ENCODE results near the gene PVALB.

PVALB gene

DNA sequence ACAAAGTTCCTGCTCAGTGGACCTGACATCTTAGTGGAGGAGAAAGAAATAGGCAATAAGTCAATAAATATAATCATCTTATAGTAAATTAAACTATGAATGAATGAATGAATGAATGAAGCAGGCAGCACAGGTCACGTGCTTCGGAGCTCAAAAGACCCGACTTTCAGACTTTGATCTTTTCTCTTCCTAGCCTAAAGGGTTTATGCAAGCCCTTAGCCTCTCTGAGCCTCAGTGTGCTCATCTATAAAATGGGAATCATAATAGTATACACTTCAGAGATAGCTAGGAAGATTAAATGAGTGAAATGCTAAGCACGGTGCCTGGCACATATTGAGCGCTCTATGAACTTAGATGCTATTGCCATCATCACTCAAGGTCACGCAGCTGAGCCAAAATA is 7.5 kb downstream of the PVALB start:
- DNase-seq, result no peak

- no peak for DNase-seq
Measured at GRCh38 chr22:36808721-36809344, 8.0 kb downstream of the PVALB start.

DNA sequence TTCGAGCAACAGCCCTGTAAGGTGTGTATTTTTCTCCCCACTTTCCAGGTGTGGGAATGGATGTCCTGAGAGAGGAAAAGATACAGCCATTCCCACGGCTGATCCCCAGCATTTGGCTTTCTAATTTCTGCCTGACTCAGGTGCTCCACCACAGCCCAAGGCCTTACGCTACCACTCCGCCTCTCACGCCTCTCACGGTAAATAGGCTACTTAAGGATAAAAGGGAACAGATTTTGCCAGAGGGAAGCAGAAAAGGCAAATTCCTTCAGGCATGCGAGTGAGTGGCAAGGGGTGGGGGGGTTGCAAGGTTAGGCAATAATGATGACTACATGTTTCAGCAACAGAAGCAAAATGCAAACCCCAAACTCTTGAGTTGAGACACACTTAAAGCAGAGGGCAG is 9.2 kb downstream of the PVALB start:
- DNase-seq, result no peak

GRCh38 chr22:36806835-36807234 is 10.0 kb downstream of the PVALB start:
- no peak for DNase-seq

DNA sequence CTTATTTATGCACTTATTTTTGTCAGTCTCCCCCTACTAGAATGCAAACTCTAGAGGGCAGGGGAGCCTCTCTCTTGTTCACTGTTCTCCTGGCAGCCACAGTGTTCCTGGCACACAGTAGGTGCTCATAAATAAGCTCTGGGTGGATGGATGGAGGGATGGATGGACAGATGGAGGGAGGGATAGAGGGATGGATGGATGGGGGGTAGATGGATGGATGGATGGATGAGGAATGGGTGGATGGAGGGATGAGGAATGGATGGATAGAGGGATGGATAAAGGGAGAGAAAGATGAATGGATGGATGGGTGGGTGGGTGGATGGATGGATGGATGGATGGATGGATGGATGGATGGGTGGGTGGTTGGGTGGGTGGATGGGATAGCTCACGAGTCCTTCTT is 13.5 kb downstream of the PVALB start:
- no peak for DNase-seq

GRCh38 chr22:36798674-36799066 is 18.2 kb downstream of the PVALB start:
- no peak for DNase-seq

DNA sequence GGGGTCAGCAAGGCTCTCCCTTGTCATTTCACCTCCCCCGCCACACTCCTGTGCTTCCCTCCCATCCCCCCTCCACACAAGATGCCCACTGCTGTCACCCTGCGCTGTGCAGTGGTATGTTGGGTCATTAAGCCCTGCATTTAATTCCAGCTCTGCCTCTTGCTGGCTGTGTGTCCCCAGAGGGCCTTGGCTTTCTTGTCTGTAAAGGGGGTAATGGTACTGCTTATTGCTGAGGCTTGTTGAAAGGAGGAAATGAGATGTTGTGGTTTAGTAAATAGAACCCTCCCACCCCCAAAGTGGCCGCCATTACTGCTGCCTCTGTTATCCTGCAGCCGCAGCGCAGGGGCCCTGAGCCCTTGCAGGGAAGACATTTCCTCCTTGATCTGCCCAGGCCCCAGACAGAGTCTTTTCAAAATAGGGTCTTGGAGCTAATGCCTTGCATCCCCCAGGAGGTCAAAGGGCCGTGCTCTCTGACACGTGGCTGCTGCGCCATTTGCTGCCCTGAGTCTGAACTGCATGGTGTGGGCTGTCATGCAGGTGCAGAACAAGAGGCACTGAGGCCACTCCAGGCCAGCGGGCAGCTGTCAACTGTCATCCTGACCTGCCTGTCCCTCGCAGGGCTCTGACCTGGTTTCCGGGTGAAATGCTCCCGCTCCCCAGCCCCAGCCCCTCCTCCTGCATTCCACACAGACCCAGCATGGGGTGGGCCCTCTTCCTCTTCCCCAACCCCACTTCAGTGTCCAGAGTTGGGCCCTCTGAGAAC is 18.7 kb downstream of the PVALB start:
- DNase-seq, result peak; percentile 70

GRCh38 chr22:36797374-36797773 is 19.5 kb downstream of the PVALB start:
- DNase-seq, result peak; percentile 57

GRCh38 chr22:36796552-36797175 is 20.2 kb downstream of the PVALB start:
- peak; percentile 38 for DNase-seq

DNA sequence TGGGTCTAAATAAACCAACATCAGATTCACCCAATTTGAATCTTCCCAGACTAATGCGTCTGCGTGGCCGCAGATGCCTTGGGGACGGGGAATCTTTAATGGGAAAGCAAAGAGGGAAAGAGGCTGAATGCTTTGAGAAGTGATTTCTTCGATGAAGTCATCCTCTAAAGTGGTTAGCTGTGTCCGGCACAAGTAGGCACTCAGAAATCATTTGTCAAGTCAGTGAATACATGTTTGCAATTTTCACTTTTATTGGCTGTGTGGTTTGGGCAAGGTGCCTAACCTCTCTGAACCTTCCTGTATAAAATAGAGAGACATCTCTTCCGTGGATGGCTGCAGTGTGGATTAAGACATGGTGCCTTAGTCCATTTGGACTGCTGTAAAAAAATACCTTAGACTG is 21.2 kb downstream of the PVALB start:
- DNase-seq, result no peak

DNA sequence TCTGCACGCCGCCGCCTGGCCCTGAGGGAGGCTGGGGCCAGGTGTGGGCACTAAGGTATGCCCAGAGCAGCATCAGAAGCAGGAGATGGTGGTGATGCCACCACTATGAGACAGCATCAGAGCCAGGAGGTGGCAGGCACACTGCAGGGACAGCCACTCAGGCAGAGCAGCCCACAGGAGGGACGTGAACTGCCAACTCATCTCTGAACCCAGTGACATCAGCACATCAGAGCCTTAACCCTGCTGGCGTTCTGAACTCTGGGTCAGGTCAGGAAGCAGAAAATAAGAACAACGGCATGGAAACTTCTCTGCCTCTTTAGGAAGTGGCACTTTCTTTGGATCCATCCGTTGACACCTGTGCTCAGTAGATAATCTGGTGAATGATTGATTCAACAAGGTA is 26.2 kb downstream of the PVALB start:
- DNase-seq, result no peak

- no peak for DNase-seq
Measured at GRCh38 chr22:36787204-36787988, 29.4 kb downstream of the PVALB start.

- no peak for DNase-seq
Measured at GRCh38 chr22:36783743-36784142, 33.1 kb downstream of the PVALB start.

DNA sequence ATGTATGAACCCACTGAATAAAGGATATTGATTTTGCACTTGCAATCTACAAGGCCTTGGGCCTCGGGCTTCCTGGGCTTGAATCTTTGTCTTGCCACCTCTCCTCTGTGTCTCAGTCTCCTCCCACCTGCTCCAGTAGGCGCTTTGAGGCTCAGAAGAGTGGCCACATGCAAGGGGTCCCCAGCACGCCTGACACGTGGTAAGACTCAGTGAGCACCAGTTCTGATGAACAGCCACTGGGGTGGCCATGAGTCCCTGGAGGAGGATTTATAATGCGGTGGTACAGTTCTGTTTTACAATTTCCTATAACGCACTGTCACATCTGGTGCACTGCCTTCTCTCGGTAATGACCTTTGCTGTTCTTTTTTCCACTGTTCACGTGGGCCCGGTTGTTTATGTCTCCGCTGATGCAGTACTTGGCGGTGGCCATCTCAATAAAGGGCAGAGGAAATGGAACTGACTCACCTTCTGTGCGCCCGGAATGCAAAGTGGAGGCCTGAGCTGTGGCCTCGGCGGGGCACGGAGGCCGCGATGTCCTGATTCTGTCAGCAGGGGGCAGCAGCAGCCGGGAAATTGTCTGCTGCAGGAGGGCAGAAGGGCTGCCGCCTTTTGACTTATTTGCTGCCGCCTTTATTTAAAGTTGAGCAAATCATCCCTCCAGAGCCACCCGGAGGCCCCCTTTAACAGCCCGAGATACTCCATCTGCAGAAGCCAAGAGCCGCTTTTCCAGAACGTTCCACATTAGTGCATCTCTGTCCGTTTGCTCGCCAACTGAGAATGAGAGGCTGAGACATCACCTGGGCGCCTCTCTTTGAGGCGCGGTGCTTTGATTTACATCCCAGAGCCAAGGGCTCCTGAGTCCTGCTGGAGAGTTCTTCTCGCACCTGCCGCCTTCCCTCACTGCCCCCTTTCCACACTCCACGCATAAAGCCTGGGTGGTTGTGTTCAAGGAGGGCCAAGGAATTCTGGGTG is 34.9 kb downstream of the PVALB start:
- peak; percentile 90 for DNase-seq

DNA sequence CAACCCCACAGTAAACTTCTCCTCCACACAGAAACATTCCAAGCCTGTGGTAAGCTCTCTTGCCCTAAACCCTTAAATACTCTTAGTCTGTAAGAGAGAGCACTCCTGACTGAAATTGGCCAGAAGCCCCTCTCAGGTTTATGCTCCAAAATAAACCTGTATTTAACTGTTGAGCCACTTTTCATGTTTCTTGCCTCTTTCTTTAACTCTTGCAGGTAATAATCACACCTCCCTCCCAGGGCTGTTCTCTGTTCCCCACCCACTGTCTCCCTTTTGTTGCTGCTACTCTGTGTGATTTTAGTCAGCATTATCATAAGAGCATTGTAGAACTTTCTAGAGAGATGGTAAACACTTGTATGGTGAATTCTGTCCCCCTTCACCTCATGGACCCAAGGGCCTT is 38.8 kb downstream of the PVALB start:
- no peak for DNase-seq

DNA sequence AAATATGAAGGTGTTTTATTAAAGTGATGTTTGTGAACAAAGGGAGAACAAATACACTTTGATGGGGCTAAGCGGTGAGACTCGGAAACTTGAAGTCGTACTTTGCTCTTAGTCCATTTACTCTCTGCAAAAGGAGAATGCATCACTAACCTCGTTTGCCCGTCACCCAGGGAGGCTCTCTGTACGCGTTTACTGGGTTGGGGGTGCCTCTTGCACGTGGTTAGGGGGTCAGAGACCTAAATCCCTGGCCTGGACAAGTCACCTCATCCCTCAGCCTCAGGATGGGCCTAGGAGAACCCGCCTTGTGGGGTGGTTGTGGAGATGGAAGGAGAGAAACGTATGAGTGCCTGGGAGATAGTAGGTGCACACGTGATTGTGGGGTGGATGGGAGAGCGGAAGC is 40.1 kb downstream of the PVALB start:
- DNase-seq, result no peak

DNA sequence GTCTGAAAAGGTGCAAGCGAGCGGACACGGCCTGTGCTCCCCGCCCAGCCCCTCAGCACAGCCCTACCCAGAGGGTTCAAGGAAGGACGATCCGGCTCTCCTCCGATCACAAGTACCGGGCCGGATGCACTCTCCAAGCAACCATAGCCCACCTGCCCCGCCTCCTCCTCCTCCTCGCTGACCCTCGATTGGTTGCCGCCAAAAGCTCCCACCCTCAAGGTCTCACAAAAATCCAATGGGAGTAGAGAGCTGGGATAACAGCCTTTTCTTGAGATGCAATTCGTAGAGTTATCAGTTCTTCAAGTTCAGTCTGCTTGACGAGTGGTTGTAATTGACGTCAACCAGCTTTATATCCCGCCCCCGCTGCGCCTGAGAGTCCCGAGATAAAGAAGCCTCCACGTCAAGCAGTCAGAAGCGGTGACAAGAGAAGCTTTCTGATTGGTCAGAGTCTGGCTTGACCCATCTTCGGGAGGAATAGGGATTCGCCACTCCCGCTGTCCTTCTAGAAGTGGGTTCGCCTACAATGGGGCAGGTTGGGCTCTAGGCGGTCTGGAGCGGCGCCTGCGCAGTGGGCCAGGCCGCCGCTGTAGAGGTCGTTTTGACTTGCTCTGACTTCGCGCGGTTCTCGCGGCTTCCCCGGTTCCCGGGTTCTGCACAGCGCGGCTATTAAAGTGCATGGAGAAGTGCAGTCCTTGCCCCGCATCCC is 40.7 kb downstream of the PVALB start, which contains the start of gene IFT27:
Gene IFT27 (minus strand): TSS at position 156 of the 706 bp plus-strand sequence. CDS start 412 bp downstream, outside the sequence.
- DNase-seq, result peak; percentile 100

DNA sequence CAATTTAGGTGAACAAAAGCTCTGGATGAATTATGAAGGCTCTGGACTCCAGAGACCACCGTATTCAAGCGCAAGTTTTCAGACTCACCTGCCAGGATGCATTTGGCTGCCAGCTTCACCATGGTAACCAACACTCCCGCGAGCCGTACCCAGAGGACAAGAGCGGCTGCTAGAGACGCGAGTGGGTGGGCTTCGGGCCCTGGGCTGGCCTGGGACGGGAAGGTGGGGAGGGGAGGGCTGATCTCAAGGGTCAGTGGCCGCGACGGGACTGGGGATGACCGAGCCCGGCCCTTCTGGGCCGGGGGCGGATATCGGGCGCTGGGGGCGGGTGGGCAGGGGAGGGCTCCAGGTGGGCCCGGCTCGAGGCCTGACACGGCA is 41.3 kb downstream of the PVALB start:
- DNase-seq, result peak; percentile 82

- no peak for DNase-seq
Measured at GRCh38 chr22:36773935-36774334, 42.9 kb downstream of the PVALB start.

- no peak for DNase-seq
Measured at GRCh38 chr22:36772451-36772850, 44.4 kb downstream of the PVALB start.

DNA sequence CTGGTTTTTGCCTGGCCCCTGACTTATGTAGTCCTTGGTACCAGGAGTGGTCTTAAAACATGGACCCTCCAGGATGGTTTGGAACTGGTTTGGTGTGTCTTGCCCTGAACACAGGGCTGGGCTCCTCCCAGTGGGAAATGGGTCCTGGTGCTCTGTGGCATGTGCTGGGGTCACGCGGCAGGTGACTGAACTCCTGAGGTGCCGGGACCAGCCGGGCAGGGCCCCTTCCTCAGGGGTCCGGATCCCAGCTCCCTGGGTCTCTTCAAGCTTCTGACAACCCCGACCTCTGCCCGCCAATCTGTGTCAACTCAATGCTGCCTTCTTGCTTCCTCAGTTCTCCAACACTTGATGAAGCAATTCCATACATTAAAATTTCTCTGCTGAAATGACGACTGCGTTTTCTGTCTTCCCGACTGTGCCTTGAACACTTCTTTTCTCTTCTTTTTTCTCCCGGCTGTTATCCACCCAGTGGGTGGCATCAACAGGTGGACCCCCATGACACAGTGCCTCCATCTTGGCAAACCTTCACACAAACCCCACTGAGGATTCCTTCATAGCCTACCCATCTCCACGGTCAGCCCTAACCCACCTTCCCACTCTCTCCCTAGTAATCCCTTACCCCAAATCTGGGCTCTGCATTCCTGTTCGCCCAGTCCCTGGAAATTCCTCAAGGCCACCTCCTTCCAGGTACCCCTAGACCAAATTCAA is 45.3 kb downstream of the PVALB start:
- DNase-seq, result no peak

Data from eye (tissue), 1 donor.